Astrocyte (in vitro differentiated cells and primary cell): Measurements from ENCODE around the gene PBRM1.

ENCODE experiments used
- CTCF ChIP-seq: IDR thresholded peaks from 2 replicates; pipeline ENCODE4 v1.5.1; 2011; ENCODE audit warnings: low read depth, mild to moderate bottlenecking, inconsistent platforms, low read length, moderate library complexity; ENCODE audit not compliant: insufficient read depth
- EZH2 ChIP-seq: IDR thresholded peaks from 2 replicates; pipeline ENCODE4 v1.6.1; 2012; ENCODE audit warnings: mild to moderate bottlenecking, low read length, inconsistent platforms; ENCODE audit not compliant: insufficient read depth

- TF ChIP-seq CTCF (no peak), EZH2 (no peak)
Observed at GRCh38 chr3:52534281-52535183, 151.2 kb downstream of the PBRM1 start.
